Measurements from ENCODE around the gene SGK2.

The SGK2 gene

GRCh38 chr20:43631598-43631997, 72.8 kb downstream of the SGK2 start:
- no peak for FAIRE-seq
